OCI-LY1 (cell line): Measurements from ENCODE around the gene PLPP4.

Experiments
- H2AFZ ChIP-seq: fragments of 200-600 bp; sonication (generic), shearing (Covaris generic); 2 replicates; pipeline ENCODE4 v1.6.0; 2014; ENCODE audit warnings: antibody characterized with exemption, mild to moderate bottlenecking, low read length
- H3F3A ChIP-seq: fragments of 200-600 bp; sonication (generic), shearing (Covaris generic); 2 replicates; pipeline ENCODE4 v1.6.0; 2014; ENCODE audit warnings: mild to moderate bottlenecking, antibody characterized with exemption, low read length, moderate library complexity; ENCODE audit not compliant: insufficient read depth
- H3K27ac ChIP-seq: fragments of 200-600 bp; sonication (generic); 2 replicates; pipeline ENCODE4 v1.5.1; 2014; ENCODE audit warnings: low read length, mixed run types, mild to moderate bottlenecking, low read depth; ENCODE audit not compliant: poor library complexity, severe bottlenecking
- H3K27me3 ChIP-seq: fragments of 200-600 bp; sonication (generic); 2 replicates; pipeline ENCODE4 v1.6.0; 2014; ENCODE audit warnings: antibody characterized with exemption, mild to moderate bottlenecking, low read length, moderate library complexity; ENCODE audit not compliant: insufficient read depth
- H3K36me3 ChIP-seq: fragments of 200-600 bp; sonication (generic); 2 replicates; pipeline ENCODE4 v1.6.1; 2014; ENCODE audit warnings: mild to moderate bottlenecking, antibody characterized with exemption, low read length, moderate library complexity, mixed read lengths; ENCODE audit not compliant: insufficient read depth
- H3K4me1 ChIP-seq: fragments of 200-600 bp; sonication (generic); 2 replicates; pipeline ENCODE4 v1.5.1; 2014; ENCODE audit warnings: mild to moderate bottlenecking, low read length, moderate library complexity; ENCODE audit not compliant: insufficient read depth, severe bottlenecking
- H3K4me2 ChIP-seq: fragments of 200-600 bp; sonication (generic), shearing (Covaris generic); 2 replicates; pipeline ENCODE4 v1.6.1; 2014; ENCODE audit warnings: low read length
- H3K4me3 ChIP-seq: fragments of 200-600 bp; sonication (generic); 2 replicates; pipeline ENCODE4 v1.5.1; 2014; ENCODE audit warnings: low read length, low read depth, mild to moderate bottlenecking, mixed read lengths; ENCODE audit not compliant: poor library complexity, severe bottlenecking
- H3K79me2 ChIP-seq: fragments of 200-600 bp; shearing (Covaris generic); 2 replicates; pipeline ENCODE4 v1.6.1; 2016; ENCODE audit warnings: mixed run types, low read length, mixed read lengths; ENCODE audit not compliant: insufficient read depth
- H3K9ac ChIP-seq: fragments of 200-600 bp; sonication (generic), shearing (Covaris generic); 2 replicates; pipeline ENCODE4 v1.6.1; 2014; ENCODE audit warnings: mild to moderate bottlenecking, low read length, mixed read lengths
- H3K9me2 ChIP-seq: fragments of 200-600 bp; sonication (generic), shearing (Covaris generic); 2 replicates; pipeline ENCODE4 v1.6.1; 2014; ENCODE audit warnings: low read depth, mild to moderate bottlenecking, low read length, mixed read lengths
- H3K9me3 ChIP-seq: fragments of 200-600 bp; shearing (Covaris generic); 2 replicates; pipeline ENCODE4 v1.6.1; 2014; ENCODE audit warnings: low read length, mixed read lengths
- H4K20me1 ChIP-seq: fragments of 200-600 bp; sonication (generic), shearing (Covaris generic); 2 replicates; pipeline ENCODE4 v1.6.0; 2016; ENCODE audit warnings: mild to moderate bottlenecking, low read length; ENCODE audit not compliant: insufficient read depth
- CTCF ChIP-seq: fragments of 200-600 bp; sonication (generic), shearing (Covaris generic); IDR thresholded peaks from 2 replicates; pipeline ENCODE4 v1.5.1; 2017; ENCODE audit warnings: mild to moderate bottlenecking, antibody characterized with exemption, low read length, moderate library complexity, mixed read lengths
- EZH2 ChIP-seq: fragments of 200-600 bp; sonication (generic), shearing (Covaris generic); IDR thresholded peaks from 2 replicates; pipeline ENCODE4 v1.8.0; 2017; ENCODE audit warnings: borderline replicate concordance, mixed run types, mild to moderate bottlenecking, antibody characterized with exemption, low read length, moderate library complexity, mixed read lengths

Gene PLPP4

GRCh38 chr10:120598386-120598785, 141.4 kb downstream of the PLPP4 start:
- Histone ChIP-seq H3K79me2 (no peaks in the 10 kb centered on the region), H3K9me3 (no peaks in the 10 kb centered on the region), H2AFZ (no peak overlapping the region), H3K36me3 (no peaks in the 10 kb centered on the region), H3K9me2 (no peaks in the 10 kb centered on the region), H3K4me3 (no peak overlapping the region), H4K20me1 (no peaks in the 10 kb centered on the region), H3F3A (no peaks in the 10 kb centered on the region), H3K27ac (no peak overlapping the region), H3K4me1 (peaks cover 5% of the 10 kb centered on the region), H3K4me2 (no peak overlapping the region), H3K27me3 (no peaks in the 10 kb centered on the region), H3K9ac (no peak overlapping the region)
- TF ChIP-seq CTCF (no peak), EZH2 (no peak)

- H3K4me3 ChIP-seq, result no peak overlapping the region
- no peaks in the 10 kb centered on the region for H3F3A ChIP-seq
- H3K27me3 ChIP-seq, result no peaks in the 10 kb centered on the region
- no peaks in the 10 kb centered on the region for H3K9me2 ChIP-seq
- TF ChIP-seq EZH2 (no peak), CTCF (no peak)
- H3K27ac ChIP-seq, result no peak overlapping the region
- H3K79me2 ChIP-seq, result no peaks in the 10 kb centered on the region
- H3K4me1 ChIP-seq, result peaks cover 5% of the 10 kb centered on the region
- no peaks in the 10 kb centered on the region for H4K20me1 ChIP-seq
- H3K9me3 ChIP-seq, result no peaks in the 10 kb centered on the region
- no peak overlapping the region for H3K4me2 ChIP-seq
- no peak overlapping the region for H2AFZ ChIP-seq
- H3K9ac ChIP-seq, result no peak overlapping the region
- no peaks in the 10 kb centered on the region for H3K36me3 ChIP-seq
These were observed 142.2 kb downstream of the PLPP4 start for GRCh38 chr10:120599200-120599724.

- H3K27ac ChIP-seq, result no peak overlapping the region
- H3F3A ChIP-seq, result no peaks in the 10 kb centered on the region
- H3K4me1 ChIP-seq, result peaks cover 5% of the 10 kb centered on the region
- no peaks in the 10 kb centered on the region for H3K79me2 ChIP-seq
- H3K27me3 ChIP-seq, result no peaks in the 10 kb centered on the region
- H3K4me2 ChIP-seq, result no peak overlapping the region
- H4K20me1 ChIP-seq, result no peaks in the 10 kb centered on the region
- no peak overlapping the region for H2AFZ ChIP-seq
- H3K4me3 ChIP-seq, result no peak overlapping the region
- H3K36me3 ChIP-seq, result no peaks in the 10 kb centered on the region
- TF ChIP-seq CTCF, result peak; percentile 27; the same call in 1 of the 2 replicates
- no peak for TF ChIP-seq EZH2
- no peak overlapping the region for H3K9ac ChIP-seq
- no peaks in the 10 kb centered on the region for H3K9me3 ChIP-seq
- H3K9me2 ChIP-seq, result no peaks in the 10 kb centered on the region
These were observed 144.0 kb downstream of the PLPP4 start for GRCh38 chr10:120600871-120601649.
